Upper lobe of left lung (tissue), 6 donors: ENCODE results near the gene STON2. TPM values are rescaled to one million over a fixed set of nuclear protein-coding genes. Genes with fewer than 3 reads are reported as not detected.
A peak's percentile ranks its signal among the peaks of the same experiment; 100 is the strongest.

ENCODE experiments used
- ATAC-seq, 2 donors: fragments of 200-7000 bp; cut with Tn5 transposase; one replicate each; pipeline ENCODE4 v1.9.1; 2022; ENCODE audit warnings: mild to moderate bottlenecking in 2 of 2, moderate library complexity in 2 of 2; ENCODE audit not compliant: low FRiP score in 2 of 2
- DNase-seq, 2 donors: peaks; one replicate each; pipeline ENCODE4 v3.0.0-alpha.2; 2019 to 2020
- H3K27ac ChIP-seq, 4 donors: fragments of 200-600 bp; sonication (generic); one replicate each; pipeline ENCODE4 v1.5.1; 2016 to 2019
- H3K27me3 ChIP-seq, 4 donors: fragments of 200-600 bp; sonication (generic); one replicate each; pipeline ENCODE4 v1.5.1; 2017 to 2019
- H3K36me3 ChIP-seq, 4 donors: fragments of 200-600 bp; sonication (generic); one replicate each; pipeline ENCODE4 v1.5.1; 2016 to 2019
- H3K4me1 ChIP-seq, 4 donors: fragments of 200-600 bp; sonication (generic); one replicate each; pipeline ENCODE4 v1.5.1; 2018 to 2019
- H3K4me3 ChIP-seq, 4 donors: fragments of 200-600 bp; sonication (generic); one replicate each; pipeline ENCODE4 v1.5.1; 2017 to 2019; ENCODE audit warnings: mild to moderate bottlenecking in 2 of 4, moderate library complexity in 1 of 4
- H3K9me3 ChIP-seq, 4 donors: fragments of 200-600 bp; sonication (generic); one replicate each; pipeline ENCODE4 v1.5.1; 2018 to 2019
- EP300 ChIP-seq, 4 donors: sonication (generic); formaldehyde crosslinking; IDR thresholded peaks; one replicate each; pipeline ENCODE4 v1.5.1; 2017; ENCODE audit warnings: antibody characterized with exemption in 4 of 4, control low read depth in 2 of 4
- POLR2A ChIP-seq, 4 donors: fragments of 450-650 bp; IDR thresholded peaks; one replicate each; pipeline ENCODE4 v1.5.1; 2016 to 2017; ENCODE audit warnings: antibody characterized with exemption in 4 of 4, mild to moderate bottlenecking in 2 of 4
- POLR2AphosphoS5 ChIP-seq, 2 donors: sonication (generic); formaldehyde crosslinking; IDR thresholded peaks; one replicate each; pipeline ENCODE4 v1.5.1; 2017; ENCODE audit warnings: antibody characterized with exemption in 2 of 2
- WGBS, 2 donors: methylation state at CpG; one replicate each; pipeline ENCODE4 v1.1.5; 2017 to 2018; 5-methylcytosine and 5-hydroxymethylcytosine counted together
- total RNA-seq, 6 donors: library from RNA; depleted of rRNA in 4 of 6; stranded (reverse); fragments of >200 nt in 4 of 6; gene quantifications; one replicate each; pipeline versions ENCODE4 v1.1.0 to v1.2.1, GENCODE V29; 2016 to 2021
- TF ChIP-seq, protein P1 (sequence below), 6 experiments: fragments of 450-650 bp in 4 of 6; fragments of 200-600 bp in 2 of 6; sonication (generic) in 2 of 6; IDR thresholded peaks; one replicate each; pipeline ENCODE4 v1.5.1; 2016 to 2019; ENCODE audit warnings: antibody characterized with exemption in 6 of 6
- donor health status: DM: no; HTN: no; CAD: no; lungs with moderate emphysema.
- donor health status: DM: no; HTN: yes; CAD: no; lungs with severe emphysema.

STON2 gene, protein sequence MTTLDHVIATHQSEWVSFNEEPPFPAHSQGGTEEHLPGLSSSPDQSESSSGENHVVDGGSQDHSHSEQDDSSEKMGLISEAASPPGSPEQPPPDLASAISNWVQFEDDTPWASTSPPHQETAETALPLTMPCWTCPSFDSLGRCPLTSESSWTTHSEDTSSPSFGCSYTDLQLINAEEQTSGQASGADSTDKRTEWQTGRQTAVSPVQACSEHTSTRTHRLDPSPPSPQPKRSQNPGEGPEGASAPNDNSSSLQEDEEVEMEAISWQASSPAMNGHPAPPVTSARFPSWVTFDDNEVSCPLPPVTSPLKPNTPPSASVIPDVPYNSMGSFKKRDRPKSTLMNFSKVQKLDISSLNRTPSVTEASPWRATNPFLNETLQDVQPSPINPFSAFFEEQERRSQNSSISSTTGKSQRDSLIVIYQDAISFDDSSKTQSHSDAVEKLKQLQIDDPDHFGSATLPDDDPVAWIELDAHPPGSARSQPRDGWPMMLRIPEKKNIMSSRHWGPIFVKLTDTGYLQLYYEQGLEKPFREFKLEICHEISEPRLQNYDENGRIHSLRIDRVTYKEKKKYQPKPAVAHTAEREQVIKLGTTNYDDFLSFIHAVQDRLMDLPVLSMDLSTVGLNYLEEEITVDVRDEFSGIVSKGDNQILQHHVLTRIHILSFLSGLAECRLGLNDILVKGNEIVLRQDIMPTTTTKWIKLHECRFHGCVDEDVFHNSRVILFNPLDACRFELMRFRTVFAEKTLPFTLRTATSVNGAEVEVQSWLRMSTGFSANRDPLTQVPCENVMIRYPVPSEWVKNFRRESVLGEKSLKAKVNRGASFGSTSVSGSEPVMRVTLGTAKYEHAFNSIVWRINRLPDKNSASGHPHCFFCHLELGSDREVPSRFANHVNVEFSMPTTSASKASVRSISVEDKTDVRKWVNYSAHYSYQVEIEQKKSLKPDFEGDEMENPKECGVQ
- total RNA-seq = 10 to 100 TPM; 22.3 to 34.8 (median 26.7) TPM

DNA sequence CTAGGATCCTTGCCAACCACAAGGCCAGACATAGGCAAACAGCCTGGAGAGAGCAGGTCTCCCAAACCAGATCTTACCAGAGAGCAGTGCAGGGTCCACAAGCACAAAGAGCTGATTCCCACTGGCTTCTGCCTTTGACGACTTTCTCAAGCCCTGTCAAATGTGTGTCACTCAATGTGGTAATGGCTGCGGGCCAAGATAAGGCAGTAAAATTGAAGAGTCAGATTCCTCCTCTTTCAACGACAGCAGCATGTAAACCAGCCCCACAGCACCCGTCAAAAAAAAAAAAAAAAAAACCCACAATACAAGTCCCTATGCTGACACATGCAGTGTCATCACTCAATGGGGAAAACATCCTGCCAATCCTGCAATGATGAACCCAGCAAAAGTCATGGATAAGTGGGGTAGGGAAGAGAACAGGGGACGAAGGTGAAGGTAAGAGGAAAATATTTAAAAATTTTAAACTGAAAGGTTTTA, at the start of gene STON2:
STON2 (minus strand) TSS at position 123 of the 477 bp plus-strand sequence. CDS start 1,942 bp downstream, outside the sequence.
- TF ChIP-seq, protein P1, sequence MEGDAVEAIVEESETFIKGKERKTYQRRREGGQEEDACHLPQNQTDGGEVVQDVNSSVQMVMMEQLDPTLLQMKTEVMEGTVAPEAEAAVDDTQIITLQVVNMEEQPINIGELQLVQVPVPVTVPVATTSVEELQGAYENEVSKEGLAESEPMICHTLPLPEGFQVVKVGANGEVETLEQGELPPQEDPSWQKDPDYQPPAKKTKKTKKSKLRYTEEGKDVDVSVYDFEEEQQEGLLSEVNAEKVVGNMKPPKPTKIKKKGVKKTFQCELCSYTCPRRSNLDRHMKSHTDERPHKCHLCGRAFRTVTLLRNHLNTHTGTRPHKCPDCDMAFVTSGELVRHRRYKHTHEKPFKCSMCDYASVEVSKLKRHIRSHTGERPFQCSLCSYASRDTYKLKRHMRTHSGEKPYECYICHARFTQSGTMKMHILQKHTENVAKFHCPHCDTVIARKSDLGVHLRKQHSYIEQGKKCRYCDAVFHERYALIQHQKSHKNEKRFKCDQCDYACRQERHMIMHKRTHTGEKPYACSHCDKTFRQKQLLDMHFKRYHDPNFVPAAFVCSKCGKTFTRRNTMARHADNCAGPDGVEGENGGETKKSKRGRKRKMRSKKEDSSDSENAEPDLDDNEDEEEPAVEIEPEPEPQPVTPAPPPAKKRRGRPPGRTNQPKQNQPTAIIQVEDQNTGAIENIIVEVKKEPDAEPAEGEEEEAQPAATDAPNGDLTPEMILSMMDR (IDR thresholded peaks at IDR 0.05) = no peak
- TF ChIP-seq POLR2A (IDR thresholded peaks at IDR 0.05) (no peak), EP300 (IDR thresholded peaks at IDR 0.05) (no peak)
- Histone ChIP-seq H3K27ac (peak within 1 kb of the TSS; percentile 22 to 62 (median 54)), H3K4me3 (no peak within 1 kb of the TSS), H3K9me3 (no peaks in the 10 kb centered on the region), H3K36me3 (no peaks in the 10 kb centered on the region), H3K4me1 (peaks cover 0 to 6% (median 4%) of the 10 kb centered on the region in 4 donors), H3K27me3 (no peaks in the 10 kb centered on the region)
- ATAC-seq (peak in 1 of 2 donors; percentile 37), DNase-seq (peak in 1 of 2 donors; percentile 42)
- 32 to 42% methylated on average over 5 of the region's 5 CpGs for WGBS, 2 donors

DNA sequence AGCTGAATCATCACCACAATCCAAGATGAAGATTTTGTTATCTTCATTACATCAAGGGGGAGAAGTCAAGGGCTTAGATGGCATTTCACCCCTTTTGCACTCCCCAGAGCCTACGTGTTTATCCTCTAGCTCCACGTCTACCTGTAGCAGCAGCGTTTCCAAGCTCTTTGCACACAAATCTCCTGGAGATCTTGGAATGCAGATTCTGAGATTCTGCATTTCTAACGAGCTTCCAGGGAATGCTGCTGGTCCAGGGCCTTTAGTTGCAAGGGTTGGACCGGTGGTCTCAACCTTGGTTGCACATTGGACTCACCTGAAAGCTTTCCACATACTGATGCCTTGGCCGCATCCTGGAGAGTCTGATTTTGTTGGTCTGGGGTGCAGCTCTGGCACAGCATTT, 49.5 kb upstream of the STON2 start:
- Histone ChIP-seq H3K4me1 (peaks cover 0 to 13% (median 11%) of the 10 kb centered on the region in 4 donors), H3K27me3 (no peaks in the 10 kb centered on the region), H3K27ac (no peak overlapping the region), H3K4me3 (no peak overlapping the region), H3K36me3 (no peaks in the 10 kb centered on the region), H3K9me3 (no peaks in the 10 kb centered on the region)
- TF ChIP-seq, protein P1 (IDR thresholded peaks at IDR 0.05) = no peak
- DNase-seq (no peak), ATAC-seq (no peak)
- 65 to 79% methylated on average over 6 of the region's 6 CpGs for WGBS, 2 donors

DNA sequence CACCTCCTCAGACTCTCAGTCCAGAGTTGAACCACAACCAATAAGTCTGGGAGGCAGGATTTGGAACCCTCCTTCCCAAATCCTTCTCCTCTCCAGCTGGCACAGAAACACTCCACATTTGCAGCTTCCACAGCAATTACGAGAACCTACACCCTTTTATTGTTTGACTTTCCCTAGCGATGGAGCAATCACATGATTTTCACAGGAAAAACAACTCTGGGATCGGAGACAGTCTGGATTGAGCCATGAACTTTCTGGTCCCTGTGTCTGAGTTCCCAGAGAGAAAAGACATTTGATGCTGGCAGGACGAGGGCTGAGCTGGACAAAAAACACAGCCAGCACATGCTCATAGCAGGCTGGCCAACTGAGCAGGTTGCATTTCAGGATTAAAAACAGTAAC, 49.0 kb upstream of the STON2 start:
- 34 to 43% methylated on average over 3 to 4 of the region's 4 CpGs for WGBS, 2 donors
- ATAC-seq = peak in 1 of 2 donors; percentile 75

DNA sequence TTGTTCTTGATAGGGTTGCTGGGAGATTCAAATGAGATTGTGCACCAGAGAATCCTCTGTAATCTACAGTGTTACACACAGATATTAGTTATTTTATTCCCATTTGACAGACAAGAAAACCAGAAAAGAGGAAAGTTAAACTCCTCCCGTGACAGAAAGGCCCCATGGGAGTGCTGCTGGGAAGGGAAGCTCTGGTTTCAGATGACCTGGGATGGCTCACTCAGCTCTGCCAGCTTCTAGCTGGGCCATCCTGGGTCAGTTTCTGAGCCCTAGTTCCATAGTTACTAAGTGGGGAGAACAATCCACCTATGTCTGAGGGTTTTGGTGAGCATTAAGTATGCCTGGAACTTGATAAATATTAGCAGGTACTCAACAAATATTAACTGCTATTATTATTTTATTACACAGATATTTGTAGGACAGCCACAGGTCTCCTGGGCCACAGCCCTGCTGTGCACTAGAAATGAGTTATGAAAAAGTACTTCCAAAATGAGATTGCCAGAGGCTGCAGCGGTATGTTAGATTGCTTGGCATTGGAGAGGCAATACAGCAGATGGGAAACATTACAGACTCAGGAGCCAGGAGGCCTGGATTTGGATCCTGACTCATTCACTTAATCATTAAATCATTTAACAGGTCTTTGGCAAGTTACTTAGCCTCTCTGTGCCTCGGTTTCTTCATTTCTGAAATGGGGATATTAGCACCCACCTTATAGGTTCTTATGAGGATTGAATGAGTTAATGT, 47.1 kb upstream of the STON2 start:
- H3K9me3 ChIP-seq = no peaks in the 10 kb centered on the region
- H3K27ac ChIP-seq = peak overlapping the region in 3 of 4 donors; percentile 7 to 43 (median 39)

More for the DNA sequence above, 49.0 kb upstream of the STON2 start:
- H3K4me3 ChIP-seq = no peak overlapping the region
- H3K9me3 ChIP-seq = no peaks in the 10 kb centered on the region
- H3K27ac ChIP-seq = peak overlapping the region in 2 of 4 donors; percentile 0 to 9
- TF ChIP-seq EP300 (IDR thresholded peaks at IDR 0.05) (no peak), POLR2AphosphoS5 (IDR thresholded peaks at IDR 0.05) (peak in 1 of 2 donors; percentile 6)
- DNase-seq = no peak
- H3K4me1 ChIP-seq = peaks cover 0 to 13% (median 11%) of the 10 kb centered on the region in 4 donors
- H3K36me3 ChIP-seq = no peaks in the 10 kb centered on the region
- H3K27me3 ChIP-seq = no peaks in the 10 kb centered on the region

More for the DNA sequence above, 47.1 kb upstream of the STON2 start:
- ATAC-seq = peak in 1 of 2 donors; percentile 31
- TF ChIP-seq POLR2A (IDR thresholded peaks at IDR 0.05) (no peak), EP300 (IDR thresholded peaks at IDR 0.05) (no peak), POLR2AphosphoS5 (IDR thresholded peaks at IDR 0.05) (no peak)
- TF ChIP-seq, protein P1 (IDR thresholded peaks at IDR 0.05) = no peak
- Histone ChIP-seq H3K4me3 (no peak overlapping the region), H3K36me3 (no peaks in the 10 kb centered on the region), H3K27me3 (no peaks in the 10 kb centered on the region), H3K4me1 (peaks cover 0 to 13% (median 8%) of the 10 kb centered on the region in 4 donors)
- no peak for DNase-seq
- WGBS, 2 donors = 66 to 76% methylated on average over 3 of the region's 3 CpGs
